Neutrophil (primary cell): ENCODE results near the gene CYP4F2.
"Not testable (repeated sequence)": the region's sequence is repeated elsewhere in the genome, so short reads cannot be mapped to it uniquely, and the experiment has no call there.

Experiments
- H3K27ac ChIP-seq: fragments of 200-600 bp; sonication (generic); 2 replicates; pipeline ENCODE4 v1.5.1; 2016; ENCODE audit warnings: mild to moderate bottlenecking, moderate library complexity
- H3K27me3 ChIP-seq: fragments of 200-600 bp; sonication (generic); 2 replicates; pipeline ENCODE4 v1.6.0; 2016; ENCODE audit warnings: mild to moderate bottlenecking
- H3K36me3 ChIP-seq: fragments of 200-600 bp; sonication (generic); 2 replicates; pipeline ENCODE4 v1.5.1; 2017
- H3K4me1 ChIP-seq, 2 experiments: fragments of 200-600 bp in 1 of 2; sonication (generic) in 1 of 2; 1 replicate in 1 of 2; 2 replicates in 1 of 2; pipeline versions ENCODE4 v1.5.1 to v1.6.1; 2013 to 2016; ENCODE audit warnings: low read depth in 1 of 2, low read length in 1 of 2, mild to moderate bottlenecking in 1 of 2, moderate library complexity in 1 of 2; ENCODE audit not compliant: control insufficient read depth in 1 of 2, insufficient read depth in 1 of 2
- H3K4me3 ChIP-seq, 2 experiments: fragments of 200-600 bp in 1 of 2; sonication (generic) in 1 of 2; 1 replicate in 1 of 2; 2 replicates in 1 of 2; pipeline ENCODE4 v1.5.1; 2013 to 2016; ENCODE audit warnings: low read depth in 1 of 2, low read length in 1 of 2, mild to moderate bottlenecking in 1 of 2, moderate library complexity in 1 of 2
- H3K9me3 ChIP-seq: fragments of 200-600 bp; sonication (generic); 2 replicates; pipeline ENCODE4 v1.5.1; 2016
- CTCF ChIP-seq: fragments of 200-600 bp; sonication (generic); IDR thresholded peaks from 2 replicates; pipeline ENCODE4 v1.5.1; 2016; ENCODE audit warnings: antibody characterized with exemption

The CYP4F2 gene

DNA sequence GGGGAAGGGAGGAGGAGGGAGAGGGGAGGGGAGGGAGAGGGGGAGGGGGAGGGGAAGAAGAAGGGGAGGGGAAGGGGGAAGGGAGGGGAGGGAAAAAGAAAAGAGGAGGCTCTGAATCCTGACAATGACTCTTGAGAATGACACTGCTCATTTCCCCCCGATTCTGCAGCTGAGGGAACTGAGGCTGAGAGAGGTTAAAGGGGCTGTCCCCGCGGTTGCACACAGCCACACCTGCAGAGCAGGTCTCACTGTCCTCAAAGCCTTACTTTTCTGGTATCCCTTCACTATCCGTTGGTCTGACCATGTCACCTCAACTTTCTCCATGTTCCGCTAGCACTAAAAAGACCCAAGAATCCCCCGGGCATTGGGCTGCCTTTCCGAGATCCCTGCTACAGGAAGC, 35.4 kb downstream of the CYP4F2 start:
- H3K27me3 ChIP-seq, result no peaks in the 10 kb centered on the region
- no peak overlapping the region for H3K4me3 ChIP-seq
- no peaks in the 10 kb centered on the region for H3K36me3 ChIP-seq
- no peaks in the 10 kb centered on the region for H3K4me1 ChIP-seq
- TF ChIP-seq CTCF, result no peak
- no peak overlapping the region for H3K27ac ChIP-seq
- H3K9me3 ChIP-seq, result no peaks in the 10 kb centered on the region

DNA sequence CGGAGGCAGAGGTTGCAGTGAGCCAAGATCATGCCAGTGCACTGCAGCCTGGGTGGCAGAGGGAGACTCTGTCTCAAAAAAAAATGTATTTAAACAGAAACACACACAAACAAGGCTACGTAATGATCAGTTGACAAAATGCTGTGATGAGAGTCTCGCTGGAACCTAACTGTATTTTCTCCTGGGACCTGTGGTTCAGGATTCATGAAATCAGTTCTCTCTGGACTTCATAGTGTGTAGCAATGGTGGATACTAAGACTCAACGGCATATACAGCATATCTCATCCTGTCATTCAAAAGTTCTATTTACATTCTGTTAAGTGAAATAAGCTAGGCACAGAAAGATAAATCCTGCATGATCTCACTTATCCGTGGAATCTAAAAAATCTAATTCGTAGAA, 37.4 kb downstream of the CYP4F2 start:
- TF ChIP-seq CTCF, result no peak
- Histone ChIP-seq H3K36me3 (no peaks in the 10 kb centered on the region), H3K4me1 (no peaks in the 10 kb centered on the region), H3K27me3 (no peaks in the 10 kb centered on the region), H3K4me3 (no peak overlapping the region), H3K9me3 (no peaks in the 10 kb centered on the region), H3K27ac (no peak overlapping the region)

DNA sequence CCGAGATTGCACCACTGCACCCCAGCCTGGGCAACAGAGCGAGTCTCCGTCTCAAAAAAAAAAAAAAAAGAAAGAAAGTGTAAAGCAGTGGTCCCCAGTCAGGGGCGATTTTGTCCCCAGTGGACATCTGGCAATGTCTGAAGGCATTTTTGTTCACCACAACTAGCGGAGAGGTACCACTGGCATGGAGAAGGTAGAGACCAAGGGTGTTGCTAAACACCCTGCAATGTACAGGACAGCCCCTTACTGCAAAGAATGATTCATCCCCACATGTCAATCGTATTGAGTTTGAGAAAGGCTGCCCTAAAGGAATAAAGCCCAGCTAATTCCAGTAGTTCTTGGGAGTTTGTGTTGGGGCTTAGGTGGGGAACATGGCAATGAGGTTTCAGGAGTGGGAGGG, 38.7 kb downstream of the CYP4F2 start:
- Histone ChIP-seq H3K36me3 (no peaks in the 10 kb centered on the region), H3K27ac (no peak overlapping the region), H3K4me1 (no peaks in the 10 kb centered on the region), H3K4me3 (no peak overlapping the region), H3K9me3 (no peaks in the 10 kb centered on the region), H3K27me3 (no peaks in the 10 kb centered on the region)
- TF ChIP-seq CTCF, result no peak

GRCh38 chr19:15850385-15850784, 47.5 kb downstream of the CYP4F2 start:
- Histone ChIP-seq H3K4me3 (no peak overlapping the region), H3K27me3 (no peaks in the 10 kb centered on the region), H3K4me1 (no peaks in the 10 kb centered on the region), H3K9me3 (no peaks in the 10 kb centered on the region), H3K27ac (no peak overlapping the region), H3K36me3 (no peaks in the 10 kb centered on the region)
- TF ChIP-seq CTCF, result no peak

DNA sequence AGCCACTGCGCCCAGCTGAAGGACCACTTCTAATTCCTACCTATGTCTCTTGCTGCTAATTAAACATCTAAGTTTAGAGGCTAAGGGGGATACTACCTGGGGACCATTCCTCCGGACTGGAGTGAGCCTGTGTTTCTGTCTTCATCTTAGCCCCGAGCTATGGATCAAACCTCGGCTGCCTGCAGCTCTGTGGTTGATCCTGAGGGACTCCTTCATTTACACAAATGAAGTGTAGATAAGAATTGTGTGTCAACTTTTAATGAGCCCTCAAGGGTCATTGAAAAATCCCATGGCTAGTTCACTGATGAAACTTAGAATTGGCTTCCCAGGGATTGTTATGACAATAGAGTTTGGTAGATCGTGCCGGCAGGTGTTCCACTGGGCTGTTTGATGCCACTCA, 51.0 kb downstream of the CYP4F2 start:
- Histone ChIP-seq H3K36me3 (no peaks in the 10 kb centered on the region), H3K4me1 (no peaks in the 10 kb centered on the region), H3K27me3 (no peaks in the 10 kb centered on the region), H3K27ac (no peak overlapping the region), H3K4me3 (no peak overlapping the region), H3K9me3 (no peaks in the 10 kb centered on the region)
- TF ChIP-seq CTCF, result no peak

DNA sequence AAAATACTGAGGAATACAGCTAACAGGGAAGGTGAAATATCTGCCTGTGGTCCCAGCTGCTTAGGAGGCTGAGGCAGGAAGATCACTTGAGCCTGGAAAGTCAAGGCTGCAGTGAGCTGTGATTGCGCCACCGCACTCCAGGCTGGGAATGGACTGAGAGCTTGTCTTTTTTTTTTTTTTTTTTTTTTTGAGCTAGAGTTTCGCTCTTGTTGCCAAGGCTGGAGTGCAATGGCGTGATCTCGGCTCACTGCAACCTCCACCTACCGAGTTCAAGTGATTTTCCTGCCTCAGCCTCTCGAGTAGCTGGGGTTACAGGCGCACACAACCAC, 54.0 kb downstream of the CYP4F2 start:
- H3K27me3 ChIP-seq, H3K9me3 ChIP-seq, H3K27ac ChIP-seq, H3K36me3 ChIP-seq, H3K4me1 ChIP-seq, H3K4me3 ChIP-seq: not testable (repeated sequence)
